ENCODE results near the gene ZDHHC9.

DNA sequence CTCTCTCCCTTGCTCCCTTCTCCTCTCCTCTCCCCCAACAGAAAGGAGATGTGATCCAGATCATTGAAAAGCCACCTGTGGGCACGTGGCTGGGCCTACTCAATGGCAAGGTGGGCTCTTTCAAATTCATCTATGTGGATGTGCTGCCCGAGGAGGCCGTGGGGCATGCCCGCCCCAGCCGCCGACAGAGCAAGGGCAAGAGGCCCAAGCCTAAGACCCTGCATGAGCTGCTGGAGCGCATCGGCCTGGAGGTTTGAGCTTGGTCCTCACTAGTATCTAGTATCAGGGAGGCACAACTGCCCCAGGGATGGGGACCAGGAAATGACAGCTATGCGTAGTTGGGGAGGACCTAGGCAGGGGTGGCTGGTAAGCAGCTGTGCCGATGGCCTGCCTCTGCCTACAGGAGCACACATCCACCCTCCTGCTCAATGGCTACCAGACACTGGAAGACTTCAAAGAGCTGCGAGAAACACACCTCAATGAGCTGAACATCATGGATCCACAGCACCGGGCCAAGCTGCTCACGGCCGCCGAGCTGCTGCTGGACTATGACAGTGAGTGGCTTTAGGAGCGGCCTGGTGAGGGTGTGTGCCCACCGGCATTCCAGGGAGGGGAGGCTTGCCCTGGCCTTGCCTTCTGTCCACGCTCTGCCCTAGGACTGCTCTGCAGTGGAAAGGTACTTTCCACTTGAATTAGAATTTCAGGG, 50.9 kb downstream of the ZDHHC9 start:
- TF ChIP-seq POLR2A (IDR thresholded peaks at IDR 0.05) (no peak), CTCF (IDR thresholded peaks at IDR 0.05) (no peak)

Measured in body of pancreas (tissue), 4 donors.